Stimulated activated CD8-positive, alpha-beta memory T cell treated with anti-CD3 and anti-CD28 coated beads, Interleukin-12 subunit alpha, Interleukin-12 subunit beta, amount 100 ng/mL, for 4 hours (primary cell): ENCODE measurements around the gene GPX7.

ENCODE experiments used
- DNase-seq: peaks from one replicate; pipeline ENCODE4 v3.0.0-alpha.2; 2020; ENCODE audit warnings: low read depth

The GPX7 gene

DNA sequence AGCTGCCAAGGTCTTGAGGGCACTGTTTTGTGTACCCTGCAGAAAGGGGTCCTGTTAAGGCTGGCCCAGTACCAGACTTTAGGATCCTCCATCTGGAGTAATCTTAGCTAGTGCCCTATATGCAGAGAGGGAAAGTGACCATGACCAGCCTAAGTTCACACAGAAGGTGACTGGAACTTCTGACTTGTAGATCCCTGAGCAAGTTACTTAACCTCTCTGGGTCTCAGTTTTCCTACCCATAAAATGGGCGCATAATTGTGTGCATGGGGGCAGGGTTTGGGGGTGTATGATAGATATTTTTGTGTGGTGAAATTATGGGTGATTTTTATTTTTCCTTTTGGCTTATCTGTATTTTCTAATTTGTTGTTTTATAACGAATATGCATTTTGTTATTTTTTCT, 27.5 kb downstream of the GPX7 start:
- DNase-seq = no peak

DNA sequence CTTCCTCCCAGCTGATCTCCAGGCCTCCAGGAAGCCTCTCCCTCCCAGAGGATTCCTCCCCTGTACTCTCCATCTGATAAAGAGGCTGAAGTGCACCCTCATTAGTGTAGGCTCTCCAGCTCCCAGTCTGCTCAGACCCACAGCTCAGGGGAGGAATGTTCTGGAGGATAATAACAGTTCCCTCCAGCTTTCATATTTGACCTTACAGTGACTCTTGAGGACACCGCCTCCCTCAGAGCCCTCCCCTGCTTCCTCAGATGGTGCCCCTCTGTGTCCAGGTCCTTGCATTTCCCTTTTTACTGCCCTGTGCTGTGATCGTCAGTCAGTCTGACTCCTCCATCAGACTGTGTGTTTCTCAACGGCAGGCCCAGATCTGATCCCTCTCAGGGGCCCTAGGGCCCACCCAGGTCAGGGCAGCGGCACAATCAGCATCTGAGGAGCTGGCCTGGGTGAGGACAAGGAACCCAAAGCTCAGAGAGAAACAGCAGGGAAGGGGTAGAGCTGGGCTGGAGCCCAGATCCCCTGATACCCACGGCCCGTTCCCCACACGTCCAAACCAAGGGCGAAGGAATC, 29.7 kb downstream of the GPX7 start:
- no peak for DNase-seq

DNA sequence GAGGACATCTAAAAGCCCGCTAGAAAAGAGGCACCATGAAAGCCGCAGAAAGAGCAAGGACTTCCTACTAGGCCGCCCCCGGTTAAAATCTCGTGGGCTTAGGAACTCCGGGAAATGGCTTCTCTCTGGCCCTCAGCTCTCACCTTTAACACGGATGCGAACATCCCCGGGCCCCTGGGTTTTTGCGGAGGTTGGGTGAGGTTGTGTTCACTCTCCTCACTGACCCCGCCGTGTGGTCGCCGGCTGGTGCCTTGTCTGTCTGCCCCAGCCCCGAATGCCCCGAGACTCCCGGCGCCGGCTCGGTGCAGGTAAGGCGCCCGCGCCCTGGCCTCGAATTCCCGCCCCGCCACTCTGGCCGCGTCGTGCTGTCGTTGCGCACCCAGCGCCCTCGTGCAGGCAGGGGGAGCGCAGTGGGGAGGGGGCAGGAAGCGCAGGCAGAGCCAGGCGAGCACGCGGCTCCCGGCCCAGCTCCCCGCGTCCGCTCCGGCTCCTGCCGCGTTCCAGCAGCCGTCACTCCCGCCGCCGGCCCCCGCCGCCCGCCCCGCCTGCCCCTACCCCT, 30.6 kb downstream of the GPX7 start, which contains the start of gene SHISAL2A:
Gene SHISAL2A, plus strand, starts transcription at position 437 of the 559 bp plus-strand sequence. CDS start 326 bp downstream, outside the sequence.
- peak; percentile 55 for DNase-seq

DNA sequence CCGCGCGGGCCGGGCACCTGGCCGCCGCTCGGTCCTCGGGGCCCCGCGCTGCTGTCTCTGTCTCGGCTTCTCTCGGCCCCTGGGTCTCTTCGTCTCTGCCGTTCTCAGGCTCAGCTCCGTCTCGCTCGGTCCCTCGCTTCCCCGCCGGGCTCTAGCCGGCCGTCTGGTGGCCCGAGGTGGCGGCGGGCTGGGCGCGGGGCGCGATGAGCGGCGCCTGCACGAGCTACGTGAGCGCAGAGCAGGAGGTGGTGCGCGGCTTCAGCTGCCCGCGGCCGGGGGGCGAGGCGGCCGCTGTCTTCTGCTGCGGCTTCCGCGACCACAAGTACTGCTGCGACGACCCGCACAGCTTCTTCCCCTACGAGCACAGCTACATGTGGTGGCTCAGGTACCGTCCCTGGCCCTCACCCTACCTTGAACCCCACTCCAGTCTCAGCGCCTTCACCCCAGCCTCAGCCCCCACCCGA, 31.2 kb downstream of the GPX7 start:
- peak; percentile 27 for DNase-seq

DNA sequence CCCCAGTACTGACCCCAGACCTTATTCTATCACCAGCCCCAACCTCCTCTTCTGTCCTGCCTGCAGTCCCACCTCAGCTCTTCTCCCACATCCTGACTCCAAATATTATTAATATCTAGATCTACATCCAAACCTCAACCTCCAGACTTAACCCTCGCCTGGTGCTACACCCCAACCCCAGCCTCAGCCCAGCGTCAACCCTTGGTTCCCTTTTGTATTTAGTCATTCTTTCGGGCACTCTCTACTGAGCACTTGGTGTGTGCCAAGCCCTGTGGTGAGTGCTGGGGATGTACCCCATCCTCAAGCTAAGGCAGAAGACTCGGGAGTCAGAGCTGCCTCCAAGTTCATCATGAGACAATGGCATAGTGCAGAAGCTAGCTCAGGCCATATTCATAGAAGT, 31.9 kb downstream of the GPX7 start:
- no peak for DNase-seq

DNA sequence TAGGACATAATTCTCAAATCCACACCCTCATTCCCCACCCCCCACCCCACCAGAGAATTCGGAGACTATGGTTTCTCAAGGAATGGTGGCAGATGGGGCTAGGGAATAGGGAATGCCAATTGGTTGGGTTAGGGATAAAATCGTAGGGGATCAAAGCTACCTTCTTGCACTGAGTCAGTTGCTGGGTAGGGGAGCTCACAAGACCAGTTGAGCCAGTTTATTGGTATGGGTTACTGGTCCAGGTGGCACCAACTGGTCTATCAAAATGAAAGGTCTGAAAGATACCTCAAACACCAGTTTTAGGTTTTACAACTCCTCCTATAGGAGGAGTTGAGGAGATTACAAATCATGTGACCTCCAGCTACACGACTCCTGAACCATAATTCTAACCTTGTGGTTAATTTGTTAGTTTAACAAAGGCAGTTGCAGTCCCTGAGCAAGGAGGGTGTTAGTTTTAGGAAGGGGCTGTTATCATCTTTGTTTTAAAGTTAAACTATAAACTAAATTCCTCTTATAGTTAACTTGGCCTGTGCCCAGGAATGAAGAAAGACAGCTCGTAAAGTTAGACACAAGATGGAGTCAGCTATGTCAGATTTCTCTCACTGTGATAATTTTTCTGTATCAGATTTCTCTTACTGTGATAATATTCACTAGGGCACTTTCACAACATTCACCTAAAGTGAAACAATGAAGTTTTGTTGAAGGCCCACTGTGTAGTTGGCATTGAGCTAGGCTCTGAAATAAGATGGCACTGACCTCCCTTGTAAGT, 33.3 kb downstream of the GPX7 start:
- no peak for DNase-seq

DNA sequence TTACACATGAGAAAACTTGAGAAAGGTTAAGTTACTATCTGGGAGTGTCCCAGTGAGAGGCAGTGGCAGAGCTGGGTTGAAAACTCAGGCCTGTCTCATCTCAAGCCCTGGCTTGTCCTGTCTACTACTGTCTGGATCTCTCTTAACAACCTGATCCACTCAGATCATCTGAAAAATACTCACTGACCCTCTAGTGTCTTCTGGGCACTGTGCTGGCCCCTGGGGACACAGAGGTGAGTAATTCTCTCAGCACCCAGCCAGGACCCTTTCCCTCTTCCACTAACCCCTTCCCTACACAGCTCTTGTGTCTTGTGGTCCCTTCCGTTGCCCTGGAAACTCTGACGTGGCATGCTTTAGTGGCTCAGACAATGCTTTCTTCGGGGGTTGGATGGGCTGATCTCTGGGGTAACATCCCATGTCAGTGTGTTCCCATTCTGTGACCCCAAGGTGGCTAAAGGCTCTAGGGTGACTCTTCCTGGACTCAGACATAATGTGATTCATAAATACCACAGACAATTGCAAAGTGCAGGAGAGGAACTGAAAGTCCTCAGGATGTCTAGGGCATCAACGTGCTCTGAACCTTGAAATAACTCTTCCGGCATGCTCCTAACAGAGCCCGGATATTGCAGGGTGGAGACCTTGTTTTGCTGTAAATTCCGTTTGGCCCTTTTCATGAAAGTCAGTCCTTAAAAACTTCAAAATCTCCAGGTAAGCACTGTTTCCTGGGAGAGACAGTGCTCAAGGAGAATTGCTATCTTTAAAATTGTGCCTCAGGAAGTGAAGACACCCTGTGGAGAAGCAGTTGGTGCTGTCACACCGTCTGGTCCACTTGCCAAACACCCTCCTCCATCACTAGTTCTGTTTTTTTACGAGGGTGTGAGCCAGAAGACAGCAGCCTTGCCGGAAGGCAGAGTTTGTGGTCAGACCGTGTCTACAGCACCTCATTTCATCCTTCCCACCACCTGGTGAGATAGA, 34.8 kb downstream of the GPX7 start:
- peak; percentile 57 for DNase-seq

DNA sequence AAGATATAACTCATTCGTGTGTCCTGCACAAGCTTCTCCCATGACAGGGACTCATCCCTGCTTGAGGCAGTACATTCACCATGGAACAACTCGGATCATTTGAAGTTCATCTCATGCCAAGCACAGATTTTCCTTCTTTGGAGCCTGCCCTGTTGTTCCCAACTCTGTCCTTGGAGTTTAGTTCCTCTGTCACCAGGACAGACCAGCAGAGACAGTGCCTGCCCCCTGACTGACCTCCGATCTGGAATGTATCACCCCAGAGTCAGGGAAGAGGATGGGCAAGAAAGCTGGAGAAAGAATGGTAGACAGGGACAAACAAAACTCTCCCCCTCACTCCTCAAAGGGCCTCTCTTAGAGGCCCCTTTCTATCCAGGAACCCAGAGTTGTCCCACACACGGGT, 35.8 kb downstream of the GPX7 start:
- DNase-seq = no peak

DNA sequence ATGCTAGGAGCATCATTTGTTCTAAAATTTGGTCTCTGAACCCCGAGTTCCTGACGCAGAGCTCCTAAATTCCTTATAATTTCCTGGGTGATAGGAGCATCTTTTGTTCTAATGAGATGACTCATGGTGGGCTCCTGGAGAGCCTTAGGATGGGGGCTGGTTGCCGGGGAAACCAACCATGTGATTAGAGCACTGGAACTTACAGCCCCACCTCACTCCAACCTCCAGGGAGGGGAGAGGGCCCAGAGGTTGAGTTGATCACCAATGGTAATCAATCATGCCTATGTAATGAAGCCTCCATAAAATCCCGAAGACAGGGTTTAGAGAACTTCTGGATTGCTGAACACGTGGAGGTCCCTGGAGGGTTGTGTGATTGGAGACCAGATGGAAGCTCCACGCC, 38.5 kb downstream of the GPX7 start:
- DNase-seq = no peak

DNA sequence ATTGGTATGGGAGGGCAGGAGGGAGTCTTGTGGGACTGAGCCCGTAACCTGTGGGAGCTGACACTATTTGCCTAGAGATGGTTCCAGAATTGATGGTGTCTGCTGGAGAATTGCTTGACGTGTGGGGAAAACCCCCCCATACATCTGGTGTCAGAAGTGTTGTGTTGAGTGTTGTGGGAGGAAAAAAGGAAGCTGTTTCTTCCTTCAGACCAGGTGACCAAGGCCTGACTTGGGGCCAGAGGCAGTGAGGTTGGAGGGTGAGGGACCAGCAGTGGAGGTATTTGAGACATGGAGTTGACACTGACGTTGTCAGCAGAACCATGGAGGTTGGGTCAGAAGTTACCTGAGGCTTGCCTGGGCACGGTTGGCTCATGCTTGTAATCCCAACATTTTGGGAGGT, 39.1 kb downstream of the GPX7 start:
- DNase-seq = no peak

DNA sequence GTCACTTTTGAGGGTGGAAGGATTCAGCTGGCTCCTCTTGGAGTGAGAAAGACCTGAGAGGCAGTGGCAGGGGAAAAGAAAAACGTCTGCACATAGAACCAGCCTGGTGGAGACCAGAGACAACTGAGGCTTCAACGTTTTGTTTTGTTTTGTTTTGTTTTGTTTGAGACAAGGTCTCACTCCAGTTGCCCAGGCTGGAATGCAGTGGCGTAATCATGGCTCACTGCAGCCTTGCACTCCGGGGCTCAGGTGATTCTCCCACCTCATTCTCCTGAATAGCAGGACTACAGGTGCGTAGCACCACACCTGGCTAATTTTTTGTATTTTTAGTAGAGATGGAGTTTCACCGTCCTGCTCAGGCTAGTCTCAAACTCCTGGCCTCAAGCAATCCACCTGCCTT, 43.1 kb downstream of the GPX7 start:
- DNase-seq = no peak

DNA sequence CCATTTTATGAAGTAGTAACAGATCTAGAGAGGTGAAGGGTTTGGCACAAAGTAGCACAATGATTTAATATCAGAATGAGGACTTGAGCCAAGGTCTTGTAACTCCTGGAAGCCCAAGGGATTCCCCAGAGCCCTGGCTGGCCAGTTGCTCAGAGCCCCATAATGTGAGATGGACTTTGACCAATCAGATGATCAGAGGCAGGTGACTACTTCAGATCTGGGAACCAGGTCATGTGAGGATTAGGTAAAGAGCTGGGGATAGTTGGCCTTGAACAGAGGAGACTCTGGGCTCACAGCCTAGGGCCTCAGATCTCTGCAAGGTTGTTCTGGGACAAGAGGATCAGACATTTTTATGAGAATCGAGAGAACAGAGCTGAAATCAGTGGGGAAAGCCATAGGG, 49.7 kb downstream of the GPX7 start:
- DNase-seq = no peak

DNA sequence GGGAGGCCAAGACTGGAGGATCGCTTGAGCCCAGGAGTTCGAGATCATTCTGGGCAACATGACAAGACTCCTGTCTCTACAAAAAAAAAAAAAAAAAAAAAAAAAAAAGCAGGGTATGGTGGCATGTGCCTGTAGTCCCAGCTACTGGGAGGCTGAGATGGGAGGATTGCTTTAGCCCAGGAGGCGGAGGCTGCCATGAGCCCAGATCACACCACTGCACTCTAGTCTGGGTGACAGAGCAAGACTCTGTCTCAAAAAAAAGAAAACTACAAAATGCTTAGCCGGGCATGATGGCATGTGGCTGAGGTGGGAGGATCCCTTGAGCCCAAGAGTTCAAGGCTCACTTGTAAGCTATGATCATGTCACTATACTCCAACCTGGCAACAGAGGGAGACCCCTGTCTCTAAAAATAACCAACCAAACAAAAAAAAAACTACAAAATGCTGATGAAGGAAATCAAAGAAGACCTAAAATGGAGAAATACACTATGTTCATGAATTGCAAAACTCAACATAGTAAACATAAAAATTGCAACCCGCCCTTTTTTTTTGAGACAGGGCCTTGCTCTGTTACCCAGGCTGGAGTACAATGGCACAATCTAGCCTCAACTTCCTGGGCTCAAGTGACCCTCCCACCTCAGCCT, 51.2 kb downstream of the GPX7 start:
- no peak for DNase-seq

DNA sequence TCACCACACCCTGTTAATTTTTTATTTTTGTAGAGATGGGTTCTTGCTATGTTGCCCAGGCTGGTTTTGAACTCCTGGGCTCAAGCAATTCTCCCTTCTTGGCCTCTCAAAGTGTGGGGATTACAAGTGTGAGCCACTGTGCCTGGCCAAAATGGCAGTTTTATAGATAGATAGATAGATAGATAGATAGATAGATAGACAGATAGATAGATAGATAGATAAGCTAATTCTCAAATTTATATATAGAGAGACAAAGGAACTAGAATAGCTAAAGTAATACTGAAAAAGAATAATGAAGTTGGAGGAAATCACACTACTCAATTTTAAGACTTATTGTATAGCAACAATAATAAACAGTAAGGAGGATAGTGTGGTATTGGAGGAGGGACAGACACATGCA, 51.9 kb downstream of the GPX7 start:
- DNase-seq = no peak

DNA sequence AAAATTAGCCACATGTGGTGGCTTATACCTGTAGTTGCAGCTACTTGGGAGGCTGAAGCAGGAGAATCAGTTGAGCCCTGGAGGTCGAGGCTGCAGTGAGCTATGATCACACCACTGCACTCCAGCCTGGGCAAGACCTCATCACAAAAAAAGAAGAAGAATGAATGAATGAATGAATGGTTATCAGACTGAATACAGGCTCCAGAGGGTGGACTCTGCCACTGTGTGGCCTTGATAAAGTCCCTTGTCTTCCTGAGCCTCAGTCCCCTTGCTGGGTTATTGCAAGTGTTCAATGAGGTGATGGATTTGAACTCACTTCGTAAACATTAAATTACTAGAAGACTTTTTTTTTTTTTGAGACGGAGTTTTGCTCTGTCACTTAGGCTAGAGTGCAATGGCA, 55.5 kb downstream of the GPX7 start:
- no peak for DNase-seq
